Measurements from ENCODE around the gene LBHD1.

DNA sequence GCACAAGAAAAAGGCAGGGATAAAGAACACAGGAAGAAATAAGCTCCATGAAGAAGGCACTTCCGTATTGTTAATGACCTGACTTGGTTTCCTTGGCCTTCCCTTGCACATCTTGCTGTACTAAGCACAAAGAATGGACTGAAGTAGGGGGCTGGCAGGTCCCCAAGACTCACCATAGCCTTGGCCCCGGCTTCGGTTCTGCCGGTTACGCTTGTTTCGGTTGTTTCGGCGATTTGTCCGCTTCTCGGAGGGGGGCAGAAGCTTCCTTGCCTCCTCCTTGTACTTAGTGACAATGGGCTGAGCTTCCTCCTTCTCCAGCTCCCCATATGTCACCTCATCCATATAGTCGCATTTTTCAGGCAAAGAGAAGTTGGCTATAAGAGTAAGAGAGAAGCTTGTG, 44.7 kb upstream of the LBHD1 start:
- TF ChIP-seq BHLHE40 (IDR thresholded peaks at IDR 0.05; ENCODE audit: borderline replicate concordance) (no peak), SUZ12 (IDR thresholded peaks at IDR 0.05) (no peak), FOXA1 (IDR thresholded peaks at IDR 0.05) (no peak)

All from HEK293T (cell line).